ENCODE data around the gene FCGR1A.
"Not testable (repeated sequence)": the region's sequence is repeated elsewhere in the genome, so short reads cannot be mapped to it uniquely, and the experiment has no call there.

Gene FCGR1A

DNA sequence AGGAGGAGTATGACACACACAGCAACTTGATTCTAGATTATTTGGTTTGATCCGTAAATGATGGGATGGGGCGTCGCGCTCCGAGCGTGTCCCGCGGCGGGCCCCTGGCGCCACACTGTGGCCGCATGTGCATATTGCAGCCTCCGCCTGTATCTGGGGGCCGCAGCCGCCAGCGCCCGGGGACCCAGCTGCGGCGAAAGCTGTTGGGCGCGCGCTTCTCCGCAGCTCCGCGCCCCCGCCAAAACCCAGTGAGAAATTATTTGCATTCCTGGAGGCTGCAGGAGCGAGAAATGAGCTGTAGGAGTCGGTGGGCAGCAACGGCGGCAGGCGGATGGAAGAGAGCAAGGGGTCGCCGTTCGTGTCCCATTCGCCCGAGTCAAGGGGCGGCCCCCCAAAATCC is 10.0 kb downstream of the FCGR1A start:
- not testable (repeated sequence) for H3K36me3 ChIP-seq (replicated peaks; ENCODE audit: low read depth, low read length); H4K20me1 ChIP-seq (ENCODE audit: insufficient read depth, low read length); H3K27me3 ChIP-seq (ENCODE audit: low read depth, low read length); H3K9me3 ChIP-seq (ENCODE audit: insufficient read depth, low read length); H3K4me1 ChIP-seq (ENCODE audit: low read length); H3K79me2 ChIP-seq (ENCODE audit: low read length)
- peak overlapping the region; percentile 60; the same call in 1 of the 2 replicates for H2AFZ ChIP-seq (ENCODE audit: low read depth, low read length)
- peak overlapping the region; percentile 55; the same call in 1 of the 2 replicates for H3K4me2 ChIP-seq (ENCODE audit: low read length)
- H3K27ac ChIP-seq (ENCODE audit: low read length) = peak overlapping the region; percentile 46
- H3K9ac ChIP-seq (ENCODE audit: low read length) = peak overlapping the region; percentile 66; the same call in 1 of the 2 replicates
- TF ChIP-seq, protein P1, sequence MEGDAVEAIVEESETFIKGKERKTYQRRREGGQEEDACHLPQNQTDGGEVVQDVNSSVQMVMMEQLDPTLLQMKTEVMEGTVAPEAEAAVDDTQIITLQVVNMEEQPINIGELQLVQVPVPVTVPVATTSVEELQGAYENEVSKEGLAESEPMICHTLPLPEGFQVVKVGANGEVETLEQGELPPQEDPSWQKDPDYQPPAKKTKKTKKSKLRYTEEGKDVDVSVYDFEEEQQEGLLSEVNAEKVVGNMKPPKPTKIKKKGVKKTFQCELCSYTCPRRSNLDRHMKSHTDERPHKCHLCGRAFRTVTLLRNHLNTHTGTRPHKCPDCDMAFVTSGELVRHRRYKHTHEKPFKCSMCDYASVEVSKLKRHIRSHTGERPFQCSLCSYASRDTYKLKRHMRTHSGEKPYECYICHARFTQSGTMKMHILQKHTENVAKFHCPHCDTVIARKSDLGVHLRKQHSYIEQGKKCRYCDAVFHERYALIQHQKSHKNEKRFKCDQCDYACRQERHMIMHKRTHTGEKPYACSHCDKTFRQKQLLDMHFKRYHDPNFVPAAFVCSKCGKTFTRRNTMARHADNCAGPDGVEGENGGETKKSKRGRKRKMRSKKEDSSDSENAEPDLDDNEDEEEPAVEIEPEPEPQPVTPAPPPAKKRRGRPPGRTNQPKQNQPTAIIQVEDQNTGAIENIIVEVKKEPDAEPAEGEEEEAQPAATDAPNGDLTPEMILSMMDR (IDR thresholded peaks at IDR 0.05; ENCODE audit: low read depth, low read length) = 0 out of 2 replicates have a peak, but pooled peaks have one; percentile 10
- peak overlapping the region; percentile 79 for H3K4me3 ChIP-seq (ENCODE audit: low read length)

DNA sequence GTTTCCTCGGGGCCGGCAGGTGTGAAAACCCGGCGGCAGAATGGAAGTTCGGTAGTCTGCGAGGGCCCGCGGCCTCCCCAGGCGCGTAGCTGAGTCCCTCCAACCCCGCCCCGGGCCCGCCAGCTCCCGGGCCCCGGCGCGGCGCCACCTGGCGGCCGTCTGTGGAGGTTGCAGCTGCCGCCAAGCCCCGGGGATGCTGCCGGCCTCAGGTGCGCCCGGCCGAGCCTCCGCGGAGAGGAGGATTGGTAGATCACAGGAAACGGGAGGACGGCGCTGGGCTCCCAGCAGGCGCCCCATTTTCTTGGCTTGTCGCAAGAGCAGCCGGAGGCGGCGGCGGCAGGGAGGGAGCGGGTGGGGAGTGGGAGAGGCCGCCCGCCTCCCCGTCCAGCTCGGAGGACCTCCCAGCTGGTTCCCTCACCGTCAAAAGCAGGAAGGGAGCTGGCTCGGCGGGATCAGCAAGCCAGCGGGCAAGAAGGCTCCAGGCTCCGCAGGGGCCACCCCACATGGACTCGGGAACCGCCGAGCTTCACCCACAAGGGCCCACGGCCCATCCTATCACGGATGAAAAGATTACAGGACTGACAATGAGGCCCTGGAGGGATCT is 10.5 kb downstream of the FCGR1A start:
- not testable (repeated sequence) for H3K79me2 ChIP-seq (ENCODE audit: low read length); H3K4me1 ChIP-seq (ENCODE audit: low read length); H3K36me3 ChIP-seq (replicated peaks; ENCODE audit: low read depth, low read length); H3K27me3 ChIP-seq (ENCODE audit: low read depth, low read length); H3K9me3 ChIP-seq (ENCODE audit: insufficient read depth, low read length); H4K20me1 ChIP-seq (ENCODE audit: insufficient read depth, low read length)
- peak overlapping the region; percentile 79 for H3K4me3 ChIP-seq (ENCODE audit: low read length)
- peak overlapping the region; percentile 46; the same call in 1 of the 2 replicates for H3K27ac ChIP-seq (ENCODE audit: low read length)
- TF ChIP-seq, protein P1 (IDR thresholded peaks at IDR 0.05; ENCODE audit: low read depth, low read length) = peak; percentile 29; the same call in 1 of the 2 replicates
- H2AFZ ChIP-seq (ENCODE audit: low read depth, low read length) = peak overlapping the region; percentile 89; the same call in 1 of the 2 replicates
- H3K4me2 ChIP-seq (ENCODE audit: low read length) = peak overlapping the region; percentile 63
- H3K9ac ChIP-seq (ENCODE audit: low read length) = peak overlapping the region; percentile 66; the same call in 1 of the 2 replicates

DNA sequence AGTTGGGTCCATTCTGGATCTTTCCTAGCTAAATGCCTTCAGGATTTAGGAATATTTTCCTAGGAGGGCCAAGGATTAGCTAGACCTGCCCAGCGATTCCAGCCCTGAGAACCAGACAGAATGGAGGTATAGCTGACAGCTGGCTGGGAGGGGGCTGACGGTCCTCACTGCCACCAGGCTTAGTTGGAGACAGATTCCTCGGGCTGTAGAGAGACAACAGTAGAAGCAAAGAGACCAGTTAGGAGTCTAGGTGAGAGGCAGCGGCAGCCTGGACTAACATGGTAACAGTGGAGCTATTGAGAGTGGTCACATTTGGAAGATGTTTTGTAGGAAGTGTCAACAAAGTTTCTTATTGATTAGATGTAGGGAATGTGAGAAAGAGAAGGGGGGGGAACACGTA is 11.4 kb downstream of the FCGR1A start:
- H3K79me2 ChIP-seq (ENCODE audit: low read length); H2AFZ ChIP-seq (ENCODE audit: low read depth, low read length); H3K27me3 ChIP-seq (ENCODE audit: low read depth, low read length); H3K9ac ChIP-seq (ENCODE audit: low read length); H3K9me3 ChIP-seq (ENCODE audit: insufficient read depth, low read length); H3K4me1 ChIP-seq (ENCODE audit: low read length); H3K36me3 ChIP-seq (replicated peaks; ENCODE audit: low read depth, low read length); H3K4me3 ChIP-seq (ENCODE audit: low read length); H4K20me1 ChIP-seq (ENCODE audit: insufficient read depth, low read length); H3K27ac ChIP-seq (ENCODE audit: low read length): not testable (repeated sequence)
- H3K4me2 ChIP-seq (ENCODE audit: low read length) = peak overlapping the region; percentile 63; the same call in 1 of the 2 replicates

DNA sequence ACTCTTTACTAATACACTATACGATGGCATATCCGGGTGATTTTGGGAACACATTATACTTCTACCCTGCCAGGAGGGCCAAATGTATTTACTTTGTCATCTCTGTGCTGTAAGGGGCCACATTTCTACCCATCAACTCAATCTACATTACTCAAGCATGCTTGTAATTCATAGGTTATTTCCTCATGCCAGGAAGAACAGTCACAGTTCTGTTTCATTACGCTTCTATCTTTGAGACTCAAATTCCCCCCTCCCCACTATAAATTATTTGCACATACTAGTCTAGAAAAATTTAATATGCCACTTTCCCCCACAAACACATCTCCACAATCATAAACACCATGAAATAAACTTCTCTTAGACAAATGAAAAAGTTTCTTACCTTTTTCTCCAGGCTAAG is 19.1 kb downstream of the FCGR1A start:
- not testable (repeated sequence) for H3K27me3 ChIP-seq (ENCODE audit: low read depth, low read length); H3K4me2 ChIP-seq (ENCODE audit: low read length); H3K9ac ChIP-seq (ENCODE audit: low read length); H3K79me2 ChIP-seq (ENCODE audit: low read length); H4K20me1 ChIP-seq (ENCODE audit: insufficient read depth, low read length); H3K36me3 ChIP-seq (replicated peaks; ENCODE audit: low read depth, low read length); H3K4me3 ChIP-seq (ENCODE audit: low read length); H2AFZ ChIP-seq (ENCODE audit: low read depth, low read length); H3K9me3 ChIP-seq (ENCODE audit: insufficient read depth, low read length); H3K4me1 ChIP-seq (ENCODE audit: low read length); H3K27ac ChIP-seq (ENCODE audit: low read length)

DNA sequence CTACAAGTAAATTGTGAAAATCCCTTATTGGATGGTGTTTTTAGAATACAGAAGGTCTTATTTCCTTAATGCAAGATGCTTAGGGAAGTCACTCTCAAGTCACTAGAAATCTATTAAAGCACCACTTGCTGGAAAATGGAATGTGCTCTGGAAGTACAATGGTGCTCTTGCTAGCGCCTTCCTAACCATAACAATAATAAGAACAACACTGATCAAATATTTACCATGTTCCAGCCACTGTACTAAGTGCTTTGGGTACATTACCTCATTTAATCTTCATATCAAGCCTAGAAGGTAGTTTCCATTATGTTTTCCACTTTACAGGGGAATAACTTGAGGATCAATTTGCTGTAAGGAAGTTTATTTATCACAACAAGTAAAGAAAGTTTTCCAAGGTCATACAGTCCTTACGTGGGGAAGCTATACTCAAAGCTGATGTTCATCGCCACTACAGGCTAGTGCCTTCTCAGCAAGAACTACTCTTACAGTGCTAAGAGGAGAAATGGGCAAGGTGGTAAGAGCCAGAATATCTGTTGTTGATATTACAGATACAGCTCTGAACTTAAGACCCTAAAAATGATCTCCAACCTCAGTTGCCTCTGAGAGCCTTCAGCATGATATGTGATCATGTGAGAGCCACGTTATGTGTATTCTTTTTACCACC is 22.1 kb downstream of the FCGR1A start:
- H3K36me3 ChIP-seq (replicated peaks; ENCODE audit: low read depth, low read length); H4K20me1 ChIP-seq (ENCODE audit: insufficient read depth, low read length); H3K4me2 ChIP-seq (ENCODE audit: low read length); H3K4me1 ChIP-seq (ENCODE audit: low read length); H3K9ac ChIP-seq (ENCODE audit: low read length); H3K27ac ChIP-seq (ENCODE audit: low read length); H2AFZ ChIP-seq (ENCODE audit: low read depth, low read length); H3K79me2 ChIP-seq (ENCODE audit: low read length); H3K27me3 ChIP-seq (ENCODE audit: low read depth, low read length); H3K9me3 ChIP-seq (ENCODE audit: insufficient read depth, low read length); H3K4me3 ChIP-seq (ENCODE audit: low read length): not testable (repeated sequence)

DNA sequence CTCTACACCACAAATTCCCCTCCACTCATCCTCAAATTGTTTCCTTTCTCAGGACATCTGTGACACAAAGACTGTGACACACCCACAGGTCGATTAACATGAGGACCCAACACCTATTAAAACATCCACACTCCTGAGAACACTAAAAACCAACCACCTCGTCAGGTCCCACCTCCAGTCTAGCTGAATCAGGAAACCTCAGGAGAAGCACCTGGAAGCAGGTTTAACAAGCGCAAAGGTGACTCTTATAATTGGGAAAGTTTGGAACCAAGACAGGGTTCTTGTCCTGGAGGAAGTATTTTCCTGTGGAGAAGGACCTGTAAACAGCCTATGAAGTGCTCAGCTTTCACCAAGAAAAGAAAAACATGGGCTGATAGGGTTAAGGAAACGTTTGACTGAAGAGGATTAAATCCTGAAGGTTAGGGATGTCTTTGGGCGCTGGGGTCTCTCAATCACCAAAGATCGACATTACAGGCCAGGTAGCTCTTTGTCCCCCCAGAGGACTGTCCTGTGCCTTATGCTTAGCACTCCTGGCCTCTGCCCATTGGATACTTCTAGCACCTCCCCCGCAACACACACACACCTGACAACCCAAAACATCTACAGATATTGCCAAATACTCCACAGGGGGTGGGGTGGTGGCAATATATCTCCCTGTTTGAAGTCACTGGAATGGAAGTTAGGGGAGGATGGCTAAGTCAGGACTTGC is 28.4 kb downstream of the FCGR1A start:
- peak overlapping the region; percentile 6; the same call in 1 of the 2 replicates for H3K9ac ChIP-seq (ENCODE audit: low read length)
- H3K4me2 ChIP-seq (ENCODE audit: low read length) = peak overlapping the region; percentile 65

DNA sequence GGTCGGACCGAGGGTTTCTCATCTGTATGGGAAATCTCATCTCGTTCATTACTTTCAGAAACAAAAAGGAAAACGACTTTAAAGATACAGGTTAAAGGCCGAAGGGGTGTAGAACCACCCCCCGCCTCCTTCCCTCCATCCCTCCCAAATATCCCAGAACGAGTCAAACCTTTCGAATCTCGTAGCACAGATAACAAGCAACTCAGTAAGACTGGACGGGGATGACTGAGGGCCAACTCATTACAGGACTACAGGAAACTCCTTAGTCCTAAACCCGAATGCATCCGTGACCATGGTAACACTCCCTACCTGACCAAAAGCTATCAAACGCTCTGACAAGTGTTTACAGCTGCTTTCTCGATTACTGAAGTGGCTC is 29.0 kb downstream of the FCGR1A start:
- peak overlapping the region; percentile 72 for H3K27ac ChIP-seq (ENCODE audit: low read length)
- not testable (repeated sequence) for H2AFZ ChIP-seq (ENCODE audit: low read depth, low read length); H3K79me2 ChIP-seq (ENCODE audit: low read length); H3K9me3 ChIP-seq (ENCODE audit: insufficient read depth, low read length); H4K20me1 ChIP-seq (ENCODE audit: insufficient read depth, low read length); H3K27me3 ChIP-seq (ENCODE audit: low read depth, low read length); H3K4me1 ChIP-seq (ENCODE audit: low read length); H3K36me3 ChIP-seq (replicated peaks; ENCODE audit: low read depth, low read length)
- H3K4me3 ChIP-seq (ENCODE audit: low read length) = peak overlapping the region; percentile 75
- H3K4me2 ChIP-seq (ENCODE audit: low read length) = peak overlapping the region; percentile 65
- H3K9ac ChIP-seq (ENCODE audit: low read length) = peak overlapping the region; percentile 59

More for the DNA sequence above, 28.4 kb downstream of the FCGR1A start:
- H4K20me1 ChIP-seq (ENCODE audit: insufficient read depth, low read length); H3K79me2 ChIP-seq (ENCODE audit: low read length); H2AFZ ChIP-seq (ENCODE audit: low read depth, low read length); H3K27me3 ChIP-seq (ENCODE audit: low read depth, low read length); H3K36me3 ChIP-seq (replicated peaks; ENCODE audit: low read depth, low read length); H3K9me3 ChIP-seq (ENCODE audit: insufficient read depth, low read length); H3K4me1 ChIP-seq (ENCODE audit: low read length): not testable (repeated sequence)
- H3K4me3 ChIP-seq (ENCODE audit: low read length) = peak overlapping the region; percentile 75
- H3K27ac ChIP-seq (ENCODE audit: low read length) = peak overlapping the region; percentile 72
